Activated T-cell treated with anti-CD3 and anti-CD28 coated beads for 24 hours (primary cell): ENCODE data around the gene PCMTD2.

ENCODE experiments used
- DNase-seq: peaks from one replicate; pipeline ENCODE4 v3.0.0-alpha.2; 2020; ENCODE audit warnings: low read depth

The PCMTD2 gene

DNA sequence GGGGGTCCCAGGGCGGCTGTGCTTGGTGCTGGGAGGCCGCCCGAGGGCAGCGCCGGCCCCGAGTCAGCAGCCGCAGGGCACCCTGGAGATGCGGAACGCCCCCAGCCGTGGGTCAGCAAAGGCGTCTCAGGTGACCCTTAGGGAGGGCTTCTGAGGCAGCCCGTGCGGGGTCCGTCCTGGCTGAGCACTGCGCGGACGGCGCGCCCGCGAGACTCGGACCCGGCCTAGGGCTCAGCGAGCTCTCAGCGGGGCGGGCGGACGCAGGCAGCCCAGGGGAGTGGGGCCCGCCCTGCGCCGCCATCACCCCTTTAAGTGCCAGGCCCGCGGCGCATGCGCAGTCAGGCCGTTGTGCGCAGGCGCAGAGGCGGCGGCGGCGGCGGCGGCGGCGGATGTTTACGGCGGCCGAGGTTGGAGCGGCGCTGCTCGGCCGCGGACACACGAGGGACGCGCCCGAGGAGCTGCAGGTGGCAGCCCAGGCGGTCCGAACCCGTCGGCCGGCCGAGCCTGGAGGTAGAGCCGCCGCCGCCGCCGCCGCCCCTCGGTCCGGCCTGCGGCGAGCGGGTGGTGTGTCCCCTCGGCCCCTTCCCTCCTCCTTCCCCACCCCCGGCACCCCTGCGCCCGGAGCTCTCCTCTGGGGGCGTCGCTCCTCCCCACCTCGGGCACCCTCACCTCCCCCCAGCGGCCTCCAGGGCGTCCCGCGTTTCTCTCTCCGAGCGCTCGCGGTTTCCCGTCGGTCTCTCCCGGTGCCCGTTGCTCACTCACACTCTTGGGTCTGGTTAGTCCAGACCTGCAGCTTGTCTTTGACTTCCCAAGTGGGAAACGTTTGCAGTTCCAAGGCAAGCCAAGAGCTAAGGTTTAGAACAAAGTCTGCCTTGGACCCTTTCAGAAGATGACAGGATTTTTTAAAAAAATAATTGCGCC lies at the start of gene PCMTD2:
PCMTD2 (plus strand) TSS at position 388 of the 921 bp plus-strand sequence. CDS start 4,218 bp downstream, outside the sequence.
- peak; percentile 82 for DNase-seq

- DNase-seq, result no peak
Measured at GRCh38 chr20:64206614-64207013, 48.9 kb upstream of the PCMTD2 start.

- no peak for DNase-seq
Measured at GRCh38 chr20:64207641-64208590, 47.6 kb upstream of the PCMTD2 start.

DNA sequence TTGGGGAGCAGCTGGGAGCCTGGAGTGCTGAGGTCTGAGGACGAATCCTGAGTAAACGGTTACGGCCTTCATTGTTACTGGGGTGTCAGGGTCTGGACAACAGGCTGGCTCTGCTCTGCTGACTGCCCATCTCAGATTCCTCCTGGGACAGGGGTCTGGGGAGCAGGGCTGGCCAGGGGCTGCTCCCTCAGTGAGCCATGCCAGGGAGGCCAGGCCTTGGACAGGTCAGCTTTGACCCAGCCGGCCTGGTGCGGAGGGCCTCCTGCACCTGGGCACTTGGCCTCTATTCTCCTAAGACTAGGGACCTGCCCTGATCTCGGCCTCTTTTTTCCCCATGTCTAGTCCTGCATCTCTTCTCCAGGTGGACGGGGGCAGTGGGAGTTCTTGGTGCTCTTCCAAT lies 46.4 kb upstream of the PCMTD2 start:
- no peak for DNase-seq

- DNase-seq, result no peak
Measured at GRCh38 chr20:64210656-64211369, 44.7 kb upstream of the PCMTD2 start.

GRCh38 chr20:64211874-64212658 lies 43.5 kb upstream of the PCMTD2 start:
- DNase-seq, result no peak

DNA sequence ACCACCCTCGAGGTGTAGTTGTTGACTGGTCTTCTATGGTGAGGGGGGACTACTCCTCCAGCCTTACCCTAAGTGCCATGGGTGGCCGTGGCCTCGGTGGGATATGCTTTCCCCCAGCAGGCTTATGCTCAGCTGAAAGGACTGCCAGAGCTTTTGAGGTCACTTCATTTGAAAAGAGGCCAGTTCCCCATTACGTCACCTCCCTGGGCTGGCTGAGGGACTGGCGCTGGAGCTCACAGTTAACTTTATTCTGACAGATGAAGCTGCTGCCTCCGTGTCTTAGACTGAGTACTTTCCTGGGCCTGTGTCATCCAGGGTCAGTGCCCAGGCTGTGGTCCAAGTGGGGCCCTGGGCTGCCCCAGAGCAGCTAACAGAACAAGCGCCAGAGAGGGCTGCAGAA lies 42.8 kb upstream of the PCMTD2 start:
- no peak for DNase-seq

- DNase-seq, result no peak
Measured at GRCh38 chr20:64214113-64214512, 41.4 kb upstream of the PCMTD2 start.

DNA sequence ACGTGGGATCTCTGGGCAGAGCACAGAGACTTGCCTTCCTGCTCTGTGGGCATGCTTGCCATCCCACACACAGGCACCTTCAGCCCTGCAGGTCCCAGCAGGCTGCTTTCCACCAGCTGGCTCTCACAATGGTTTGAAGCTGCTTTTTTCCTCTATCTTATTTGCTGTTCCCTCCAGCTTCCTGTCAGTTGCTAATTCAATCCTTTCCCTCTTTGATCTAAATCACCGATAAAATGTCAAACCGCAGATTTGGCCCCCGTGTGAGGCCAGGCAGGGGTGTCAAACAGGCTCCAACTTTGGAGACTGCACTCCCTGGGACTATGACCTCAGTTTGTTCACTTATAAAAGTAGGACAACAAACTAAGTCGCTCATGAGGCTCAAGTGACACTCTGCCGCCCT lies 40.6 kb upstream of the PCMTD2 start:
- no peak for DNase-seq

GRCh38 chr20:64216036-64216435 lies 39.5 kb upstream of the PCMTD2 start:
- no peak for DNase-seq

- DNase-seq, result no peak
Measured at GRCh38 chr20:64216910-64217309, 38.6 kb upstream of the PCMTD2 start.

DNA sequence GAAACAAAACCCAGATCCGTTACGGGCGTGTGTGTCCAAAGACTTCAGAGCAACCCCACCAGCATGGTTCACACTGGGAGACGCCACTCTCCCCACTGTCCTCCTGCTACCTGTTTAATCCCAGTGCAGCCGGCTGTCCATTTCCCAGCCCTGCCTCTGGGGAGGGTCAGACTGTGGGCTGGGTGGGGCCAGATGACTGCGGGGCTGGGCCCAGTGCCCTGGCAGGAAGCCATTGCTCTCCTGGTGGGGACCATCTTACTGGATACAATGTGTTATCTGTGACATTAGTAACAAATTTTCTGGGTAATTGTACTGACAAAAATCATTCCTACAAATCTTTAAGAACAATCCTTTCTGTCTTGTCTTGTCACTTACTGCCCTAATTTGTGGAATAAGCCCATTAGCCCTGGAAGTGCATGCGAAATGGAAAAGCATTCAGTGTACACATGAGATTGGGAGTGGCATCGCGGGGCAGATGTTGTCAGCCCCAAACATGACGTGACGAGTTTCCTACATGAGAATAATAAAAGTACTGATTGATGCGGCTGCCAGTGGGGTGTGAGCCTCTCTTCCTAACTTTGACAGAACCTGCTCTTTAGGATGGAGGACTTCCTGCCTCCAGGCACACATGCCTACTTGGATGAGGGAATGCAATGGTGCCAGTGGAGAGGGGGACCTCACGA lies 37.9 kb upstream of the PCMTD2 start:
- no peak for DNase-seq

GRCh38 chr20:64219202-64219601 lies 36.3 kb upstream of the PCMTD2 start:
- DNase-seq, result no peak

DNA sequence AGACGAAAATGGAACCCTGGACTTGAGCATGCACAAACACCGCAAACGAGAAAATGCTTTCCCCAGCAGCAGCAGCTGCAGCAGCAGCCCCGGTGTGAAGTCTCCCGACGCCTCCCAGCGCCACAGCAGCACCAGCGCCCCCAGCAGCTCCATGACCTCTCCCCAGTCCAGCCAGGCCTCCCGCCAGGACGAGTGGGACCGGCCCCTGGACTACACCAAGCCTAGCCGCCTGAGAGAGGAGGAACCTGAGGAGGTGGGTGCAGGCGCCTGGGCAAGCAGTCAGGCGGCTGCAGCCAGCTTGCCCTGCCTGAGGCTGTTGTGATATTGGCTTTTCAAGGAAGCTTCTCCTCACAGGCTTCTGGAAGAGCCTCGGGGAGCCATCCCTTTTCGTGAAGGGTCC lies 35.8 kb upstream of the PCMTD2 start:
- DNase-seq, result no peak

DNA sequence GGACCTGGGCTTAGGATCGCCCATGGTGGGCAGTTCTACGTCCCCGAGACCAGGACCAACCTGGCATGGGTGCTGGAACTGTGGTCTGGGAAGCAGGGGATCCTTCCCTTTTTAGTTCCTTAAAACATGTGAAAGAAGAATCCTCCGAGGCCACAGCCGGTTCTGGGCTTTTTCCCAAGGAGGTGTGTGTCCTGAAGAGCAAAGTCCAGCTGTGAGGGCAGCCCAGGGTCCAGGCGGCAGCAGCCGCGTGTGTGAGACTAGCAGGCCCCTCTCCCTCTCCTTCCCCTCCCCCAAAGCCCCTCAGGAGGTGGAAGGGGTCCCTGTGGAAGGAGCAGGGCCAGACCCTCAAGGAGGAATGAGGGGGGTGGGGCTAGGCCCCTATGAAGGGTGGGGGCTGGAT lies 35.1 kb upstream of the PCMTD2 start:
- no peak for DNase-seq

GRCh38 chr20:64220891-64221527 lies 34.5 kb upstream of the PCMTD2 start:
- DNase-seq, result no peak

DNA sequence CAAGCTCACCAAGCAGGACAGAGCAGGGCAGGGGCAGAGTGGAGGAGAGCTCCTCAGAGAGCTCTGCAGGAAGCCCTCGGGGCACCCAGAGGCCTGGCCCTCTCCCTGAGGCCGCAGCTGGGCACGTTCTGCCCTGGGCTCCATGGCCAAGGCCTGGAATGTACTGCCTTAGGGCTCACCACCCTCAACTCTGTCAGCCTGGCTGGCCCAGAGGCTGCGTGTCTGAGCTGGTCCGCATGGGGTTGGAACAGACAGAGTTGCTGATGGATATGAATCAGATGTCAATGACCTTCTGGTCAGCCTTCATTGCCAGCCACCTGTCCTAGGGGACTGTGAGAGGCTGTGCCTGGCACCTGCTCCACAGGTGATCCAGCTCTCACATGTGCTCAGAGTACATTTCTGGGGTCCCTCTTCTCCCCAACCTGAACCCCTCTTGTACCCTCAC lies 33.2 kb upstream of the PCMTD2 start:
- no peak for DNase-seq

DNA sequence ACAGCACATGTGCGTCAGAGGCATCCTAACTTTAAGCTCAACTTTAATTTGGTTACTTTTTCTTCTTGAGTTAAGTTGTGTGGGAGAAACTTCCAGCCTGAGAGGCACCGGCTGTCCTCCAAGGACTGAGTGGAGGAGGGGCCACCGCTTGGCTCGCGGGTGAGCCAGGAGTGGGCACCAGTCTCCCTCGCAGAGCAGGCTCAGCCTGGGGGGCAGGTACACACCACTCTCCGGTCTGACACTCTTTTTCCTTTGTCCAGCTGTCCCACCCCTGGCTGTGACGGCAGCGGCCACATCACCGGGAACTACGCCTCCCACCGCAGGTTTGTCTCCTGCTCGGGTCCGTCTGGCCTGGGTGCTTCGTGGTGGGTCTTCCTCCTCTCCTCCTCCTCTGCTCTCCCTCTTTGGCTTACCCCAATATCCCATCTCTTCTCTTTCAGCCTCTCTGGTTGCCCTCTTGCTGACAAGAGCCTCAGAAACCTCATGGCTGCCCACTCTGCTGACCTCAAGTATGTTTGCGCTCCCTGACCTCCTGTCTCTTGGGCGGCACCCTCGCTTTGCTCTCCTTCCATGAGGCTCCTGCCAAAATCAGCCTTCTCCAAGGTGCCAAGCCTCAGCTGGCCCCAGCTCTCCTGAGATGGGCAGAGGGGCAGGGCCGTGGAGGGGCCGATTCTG lies 32.6 kb upstream of the PCMTD2 start:
- no peak for DNase-seq

DNA sequence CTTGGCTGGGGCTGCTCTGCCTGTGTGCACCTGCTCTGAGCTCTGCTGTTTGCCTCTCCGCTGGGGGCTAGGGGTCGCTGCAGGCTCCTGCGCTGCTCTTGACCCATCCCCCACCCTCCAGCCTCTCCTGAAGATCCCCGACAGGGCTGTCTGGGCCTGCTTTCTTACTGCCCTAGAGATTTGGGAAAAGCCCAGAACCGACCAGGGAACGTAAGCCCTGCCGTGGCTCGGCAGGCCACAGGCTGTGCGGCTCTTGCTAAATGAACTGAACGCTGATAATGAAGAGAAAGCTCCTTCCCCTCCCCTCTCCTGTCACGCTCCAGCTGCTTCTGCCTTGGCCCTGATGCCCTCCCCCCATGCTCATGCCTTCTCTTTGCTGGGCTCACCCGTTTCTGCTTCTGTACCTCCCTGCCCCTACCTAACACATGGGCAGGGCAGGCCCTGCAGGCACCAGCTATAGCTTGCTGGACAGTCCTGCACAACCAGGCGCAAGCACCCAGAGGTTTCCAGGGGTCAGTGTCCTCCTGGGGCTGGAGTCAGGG lies 32.0 kb upstream of the PCMTD2 start:
- DNase-seq, result no peak
